ENCODE measurements around the gene RIN3.

DNA sequence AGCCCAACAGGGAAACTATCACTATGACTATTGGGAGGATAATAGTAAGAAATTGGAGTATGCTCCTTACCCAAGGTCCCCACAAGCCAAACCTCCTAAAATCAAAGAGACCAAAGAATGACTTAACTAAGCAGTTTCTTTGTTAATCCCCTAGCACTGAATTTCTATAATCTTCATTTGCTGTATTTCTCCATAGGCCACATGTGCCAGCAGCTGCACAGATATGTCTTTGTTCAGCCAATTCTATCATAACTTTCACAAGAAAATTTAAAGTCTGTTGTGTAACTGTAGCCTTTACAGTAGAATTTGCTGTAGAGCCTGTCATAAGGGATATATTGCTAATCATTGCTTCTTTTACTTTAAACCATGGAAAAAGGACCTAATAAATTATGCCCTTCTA is 104.0 kb downstream of the RIN3 start:
- no peak for TF ChIP-seq CTCF (IDR thresholded peaks at IDR 0.05)
- no peak for TF ChIP-seq ZFX (IDR thresholded peaks at IDR 0.05; ENCODE audit: borderline replicate concordance)
